Spleen (tissue), 11 donors: ENCODE measurements around the gene ITCH. TPM values are rescaled to one million over a fixed set of nuclear protein-coding genes. Genes with fewer than 3 reads are reported as not detected.

ENCODE experiments used
- DNase-seq: peaks from one replicate; pipeline ENCODE4 v3.0.0-alpha.2; 2020
- H3K27ac ChIP-seq, 8 donors: fragments of 200-600 bp; sonication (generic) in 7 of 8; 1 replicate in 4 of 8; 2 replicates in 4 of 8; pipeline versions ENCODE4 v1.5.0 to v1.8.0; 2016 to 2021; ENCODE audit warnings: inconsistent platforms in 4 of 8, mild to moderate bottlenecking in 4 of 8, moderate library complexity in 1 of 8
- H3K27me3 ChIP-seq, 7 donors: fragments of 200-600 bp; sonication (generic) in 6 of 7; replicated peaks in 1 of 7; 1 replicate in 4 of 7; 2 replicates in 3 of 7; pipeline versions ENCODE4 v1.5.0 to v1.8.0; 2016 to 2021; ENCODE audit warnings: inconsistent platforms in 3 of 7, mild to moderate bottlenecking in 1 of 7
- H3K36me3 ChIP-seq, 6 donors: fragments of 200-600 bp; sonication (generic) in 5 of 6; 1 replicate in 4 of 6; 2 replicates in 2 of 6; pipeline versions ENCODE4 v1.5.0 to v1.8.0; 2016 to 2021; ENCODE audit warnings: inconsistent platforms in 2 of 6
- H3K4me1 ChIP-seq, 6 donors: fragments of 200-600 bp; sonication (generic) in 5 of 6; 1 replicate in 3 of 6; 2 replicates in 3 of 6; pipeline versions ENCODE4 v1.5.0 to v1.8.0; 2016 to 2021; ENCODE audit warnings: inconsistent platforms in 3 of 6
- H3K4me3 ChIP-seq, 8 donors: fragments of 200-600 bp; sonication (generic) in 7 of 8; 1 replicate in 4 of 8; 2 replicates in 4 of 8; pipeline versions ENCODE4 v1.5.0 to v1.8.0; 2016 to 2021; ENCODE audit warnings: inconsistent platforms in 4 of 8, mild to moderate bottlenecking in 4 of 8, moderate library complexity in 2 of 8
- H3K9me3 ChIP-seq, 8 donors: fragments of 200-600 bp; sonication (generic) in 7 of 8; 1 replicate in 4 of 8; 2 replicates in 4 of 8; pipeline versions ENCODE4 v1.5.0 to v1.8.0; 2016 to 2021; ENCODE audit warnings: inconsistent platforms in 4 of 8
- POLR2A ChIP-seq, 3 donors: fragments of 450-650 bp; IDR thresholded peaks; one replicate each; pipeline ENCODE4 v1.5.1; 2017; ENCODE audit warnings: antibody characterized with exemption in 3 of 3, mild to moderate bottlenecking in 1 of 3
- POLR2AphosphoS5 ChIP-seq, 3 donors: sonication (generic); formaldehyde crosslinking; IDR thresholded peaks; one replicate each; pipeline ENCODE4 v1.5.1; 2017; ENCODE audit warnings: antibody characterized with exemption in 3 of 3
- WGBS, 5 donors: extraction: QIAGEN DNeasy Blood & Tissue Kit in 3 of 5; methylation state at CpG; one replicate each; pipeline versions ENCODE4 v1.1.5 to v1.1.7; 2013 to 2018; 5-methylcytosine and 5-hydroxymethylcytosine counted together
- intact Hi-C: fragments of 100-400 bp; cut with DNase I; formaldehyde crosslinking; loops from one replicate; pipeline ENCODE4 v1.15.0; 2023; ENCODE audit warnings: low total_unique reads
- polyA plus RNA-seq, 3 donors: library from polyadenylated mRNA; stranded (reverse); fragments of 200-250 nt; gene quantifications; one replicate each; pipeline ENCODE4 v1.2.1, GENCODE V29; 2013
- total RNA-seq, 7 donors: library from RNA; depleted of rRNA in 3 of 7; stranded (reverse); fragments of >200 nt in 3 of 7; fragmentation: NEBNext Ultra II Directional in 4 of 7; extraction: Animal tissue kit (Norgen Biotek cat#: 25700) in 4 of 7; gene quantifications; one replicate each; pipeline versions ENCODE4 v1.1.0 to v1.2.1, GENCODE V29; 2016 to 2021
- TF ChIP-seq, protein P1 (sequence below), 11 experiments: fragments of 200-600 bp in 7 of 11; fragments of 450-650 bp in 4 of 11; sonication (generic) in 4 of 11; IDR thresholded peaks in 8 of 11; conservative IDR thresholded peaks in 3 of 11; 1 replicate in 7 of 11; 2 replicates in 4 of 11; pipeline versions ENCODE4 v1.4.0 to v1.8.0; 2016 to 2021; ENCODE audit warnings: antibody characterized with exemption in 11 of 11, inconsistent platforms in 4 of 11, mild to moderate bottlenecking in 1 of 11
- donor health status: healthy with polysubstance abuse.
- donor health status: DM: no; HTN: no; CAD: no; lungs with moderate emphysema.
- donor health status: DM: no; HTN: no; CAD: no.
- donor health status: Bipolar disorder and iron deficiency.
- donor health status: healthy.
- donor health status: DM: no; HTN: no; CAD: no.
- donor health status: DM: yes; HTN: yes; CAD: no.

ITCH gene
- total and polyA plus RNA-seq, 10 donors: 6.9 to 72.7 (median 61.6) TPM

DNA sequence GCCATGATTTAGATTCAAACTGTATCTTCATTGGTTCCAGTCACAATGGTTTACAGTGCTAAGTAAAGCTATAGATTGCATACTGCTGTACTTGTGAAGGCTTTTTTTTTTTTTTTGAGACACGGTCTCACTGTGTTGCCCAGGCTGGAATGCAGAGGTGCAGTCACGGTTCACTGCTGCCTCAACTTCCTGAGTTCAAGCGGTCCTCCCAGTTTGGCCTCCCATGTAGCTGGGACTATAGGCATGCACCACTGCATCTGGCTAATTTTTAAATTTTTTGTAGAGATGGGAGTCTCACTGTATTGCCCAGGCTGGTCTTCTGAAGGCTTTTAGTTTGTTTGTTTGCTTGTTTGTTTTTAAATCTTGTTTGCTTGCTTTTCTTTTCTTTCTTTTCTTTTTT is 24.9 kb downstream of the ITCH start:
- no peaks in the 10 kb centered on the region for H3K27me3 ChIP-seq
- intact Hi-C loops: no loop called here
- H3K27ac ChIP-seq: no peak overlapping the region
- no peak overlapping the region for H3K4me3 ChIP-seq
- H3K4me1 ChIP-seq: peaks cover 14 to 82% (median 53%) of the 10 kb centered on the region in 6 donors
- no peak for DNase-seq
- H3K9me3 ChIP-seq: no peaks in the 10 kb centered on the region
- WGBS, 5 donors: 69 to 86% (median 74%) methylated on average over 3 of the region's 3 CpGs
- peaks cover 0 to 42% (median 3%) of the 10 kb centered on the region in 6 donors for H3K36me3 ChIP-seq
- TF ChIP-seq, protein P1, sequence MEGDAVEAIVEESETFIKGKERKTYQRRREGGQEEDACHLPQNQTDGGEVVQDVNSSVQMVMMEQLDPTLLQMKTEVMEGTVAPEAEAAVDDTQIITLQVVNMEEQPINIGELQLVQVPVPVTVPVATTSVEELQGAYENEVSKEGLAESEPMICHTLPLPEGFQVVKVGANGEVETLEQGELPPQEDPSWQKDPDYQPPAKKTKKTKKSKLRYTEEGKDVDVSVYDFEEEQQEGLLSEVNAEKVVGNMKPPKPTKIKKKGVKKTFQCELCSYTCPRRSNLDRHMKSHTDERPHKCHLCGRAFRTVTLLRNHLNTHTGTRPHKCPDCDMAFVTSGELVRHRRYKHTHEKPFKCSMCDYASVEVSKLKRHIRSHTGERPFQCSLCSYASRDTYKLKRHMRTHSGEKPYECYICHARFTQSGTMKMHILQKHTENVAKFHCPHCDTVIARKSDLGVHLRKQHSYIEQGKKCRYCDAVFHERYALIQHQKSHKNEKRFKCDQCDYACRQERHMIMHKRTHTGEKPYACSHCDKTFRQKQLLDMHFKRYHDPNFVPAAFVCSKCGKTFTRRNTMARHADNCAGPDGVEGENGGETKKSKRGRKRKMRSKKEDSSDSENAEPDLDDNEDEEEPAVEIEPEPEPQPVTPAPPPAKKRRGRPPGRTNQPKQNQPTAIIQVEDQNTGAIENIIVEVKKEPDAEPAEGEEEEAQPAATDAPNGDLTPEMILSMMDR (IDR thresholded peaks at IDR 0.05 in 8 of 11, conservative IDR thresholded peaks at IDR 0.05 in 3 of 11): no peak
- TF ChIP-seq POLR2AphosphoS5 (IDR thresholded peaks at IDR 0.05) (no peak), POLR2A (IDR thresholded peaks at IDR 0.05) (no peak)

DNA sequence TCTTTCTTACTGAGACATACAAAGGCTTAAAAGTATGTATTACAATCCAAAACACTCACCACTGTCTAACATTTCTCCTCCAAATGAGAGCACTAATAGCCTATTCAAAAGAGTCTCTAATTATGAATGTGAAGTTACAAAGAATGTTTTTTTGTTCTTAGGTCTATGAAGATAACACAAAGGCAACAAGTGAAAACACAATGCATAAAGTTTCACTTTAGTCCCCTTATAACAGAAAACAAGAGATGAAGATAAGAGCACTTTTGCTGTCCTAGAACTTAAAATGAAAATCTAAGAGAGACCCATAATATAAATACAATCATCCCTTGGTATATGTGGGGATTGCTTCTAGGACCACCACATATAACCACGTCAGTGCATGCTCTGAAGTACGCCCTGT is 25.6 kb downstream of the ITCH start:
- intact Hi-C loops: no loop called here
- Histone ChIP-seq H3K4me1 (peaks cover 14 to 81% (median 52%) of the 10 kb centered on the region in 6 donors), H3K27ac (no peak overlapping the region), H3K27me3 (no peaks in the 10 kb centered on the region), H3K9me3 (no peaks in the 10 kb centered on the region), H3K4me3 (no peak overlapping the region), H3K36me3 (peaks cover 0 to 44% (median 6%) of the 10 kb centered on the region in 6 donors)
- no peak for DNase-seq
- no peak for TF ChIP-seq POLR2A (IDR thresholded peaks at IDR 0.05)
- TF ChIP-seq, protein P1 (IDR thresholded peaks at IDR 0.05 in 8 of 11, conservative IDR thresholded peaks at IDR 0.05 in 3 of 11): no peak
- TF ChIP-seq POLR2AphosphoS5 (IDR thresholded peaks at IDR 0.05): no peak
- 93 to 99% (median 97%) methylated on average over 2 of the region's 2 CpGs for WGBS, 5 donors

DNA sequence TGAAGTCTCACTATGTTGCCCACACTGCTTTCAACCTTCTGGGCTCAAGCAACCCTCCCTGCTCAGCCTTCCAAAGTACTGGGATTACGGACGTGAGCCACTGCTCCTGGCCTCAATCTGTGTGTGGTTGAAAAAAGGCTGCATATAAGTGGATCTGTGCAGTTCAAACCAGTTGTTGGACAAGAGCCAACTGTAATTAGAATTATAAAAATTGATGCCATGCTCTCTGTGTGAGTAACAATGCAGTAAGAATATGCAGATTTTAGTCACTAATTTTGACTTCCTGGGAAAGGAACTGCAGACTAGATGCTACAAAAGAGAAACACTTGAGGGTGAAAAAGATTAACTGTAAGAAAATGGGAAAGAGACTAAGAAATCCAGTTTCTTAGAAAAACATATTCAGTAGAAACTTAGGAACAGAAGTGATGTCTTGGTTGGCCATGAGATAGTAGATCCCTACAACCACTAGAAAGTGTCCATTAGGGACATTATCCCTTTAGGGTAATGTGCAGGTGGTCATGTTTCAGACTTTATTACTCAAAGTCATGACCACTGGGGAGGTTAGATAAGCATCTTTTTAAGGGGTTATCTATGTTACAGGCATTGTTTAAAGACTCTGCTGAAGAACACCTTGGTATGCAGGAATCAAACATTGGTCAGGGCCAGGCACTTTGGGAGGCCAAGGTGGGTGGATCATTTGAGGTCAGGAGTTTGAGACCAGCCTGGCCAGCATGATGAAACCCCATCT is 26.3 kb downstream of the ITCH start:
- TF ChIP-seq POLR2AphosphoS5 (IDR thresholded peaks at IDR 0.05) (no peak), POLR2A (IDR thresholded peaks at IDR 0.05) (no peak)
- DNase-seq: no peak
- Histone ChIP-seq H3K4me1 (peaks cover 14 to 79% (median 51%) of the 10 kb centered on the region in 6 donors), H3K27me3 (no peaks in the 10 kb centered on the region), H3K4me3 (no peak overlapping the region), H3K27ac (no peak overlapping the region), H3K9me3 (no peaks in the 10 kb centered on the region), H3K36me3 (peaks cover 0 to 51% (median 13%) of the 10 kb centered on the region in 6 donors)
- 92 to 97% (median 93%) methylated on average over 2 of the region's 2 CpGs for WGBS, 5 donors
- intact Hi-C loops: no loop called here

DNA sequence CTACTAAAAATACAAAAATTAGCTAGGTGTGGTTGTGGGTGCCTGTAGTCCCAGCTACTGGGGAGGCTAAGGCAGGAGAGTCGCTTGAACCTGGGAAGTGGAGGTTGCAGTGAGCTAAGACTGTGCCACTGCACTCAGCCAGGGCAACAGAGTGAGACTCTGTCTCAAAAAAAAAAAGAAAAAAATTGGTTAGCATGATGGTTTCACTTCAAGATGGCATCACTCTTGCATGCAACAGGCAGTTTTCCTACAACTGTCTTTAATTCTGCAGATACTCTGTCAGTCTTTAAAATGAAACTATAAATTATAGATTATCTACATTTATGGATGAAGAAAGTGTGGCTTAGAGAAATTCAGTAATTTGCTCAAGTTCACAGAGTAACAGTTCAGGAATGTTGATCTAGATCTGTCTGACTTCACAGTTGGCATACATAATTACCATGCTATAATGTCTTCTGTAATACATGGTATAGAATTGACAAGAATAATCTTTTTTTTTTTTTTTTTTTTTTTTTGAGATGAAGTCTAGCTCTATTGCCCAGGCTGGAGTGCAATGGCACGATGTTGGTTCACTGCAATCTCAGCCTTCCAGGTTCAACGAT is 27.0 kb downstream of the ITCH start:
- H3K36me3 ChIP-seq: peaks cover 0 to 58% (median 20%) of the 10 kb centered on the region in 6 donors
- intact Hi-C loops: no loop called here
- H3K27me3 ChIP-seq: no peaks in the 10 kb centered on the region
- TF ChIP-seq, protein P1 (IDR thresholded peaks at IDR 0.05 in 8 of 11, conservative IDR thresholded peaks at IDR 0.05 in 3 of 11): no peak
- TF ChIP-seq POLR2AphosphoS5 (IDR thresholded peaks at IDR 0.05) (no peak), POLR2A (IDR thresholded peaks at IDR 0.05) (no peak)
- no peak overlapping the region for H3K27ac ChIP-seq
- H3K4me1 ChIP-seq: peaks cover 14 to 72% (median 47%) of the 10 kb centered on the region in 6 donors
- WGBS, 5 donors: 96 to 98% (median 97%) methylated on average over 3 of the region's 3 CpGs
- no peaks in the 10 kb centered on the region for H3K9me3 ChIP-seq
- DNase-seq: no peak
- no peak overlapping the region for H3K4me3 ChIP-seq
